H1 (cell line): ENCODE data around the gene EHD2. TPM values are rescaled to one million over a fixed set of nuclear protein-coding genes. Genes with fewer than 3 reads are reported as not detected.

ENCODE experiments used
- ASH2L ChIP-seq: fragments of 200-600, 300-600 bp; sonication (generic); IDR thresholded peaks from one replicate; pipeline ENCODE4 v1.7.1; 2017; ENCODE audit warnings: low read length
- CEBPB ChIP-seq: IDR thresholded peaks from 2 replicates; pipeline ENCODE4 v1.6.1; 2012; ENCODE audit warnings: low read depth, low read length
- CTBP2 ChIP-seq: IDR thresholded peaks from 2 replicates; pipeline ENCODE4 v1.7.0; 2011; ENCODE audit warnings: borderline replicate concordance, mild to moderate bottlenecking, moderate library complexity, mixed read lengths, low read length; ENCODE audit not compliant: insufficient read depth, insufficient read length
- CTCF ChIP-seq, 3 experiments: IDR thresholded peaks; 1 replicate in 2 of 3; 2 replicates in 1 of 3; pipeline versions ENCODE4 v1.5.1 to v1.6.1; 2011; ENCODE audit warnings: low read length in 3 of 3, mild to moderate bottlenecking in 3 of 3, inconsistent platforms in 2 of 3, low read depth in 1 of 3, moderate library complexity in 1 of 3; ENCODE audit not compliant: insufficient read depth in 1 of 3; ENCODE audit errors: control extremely low read depth in 1 of 3
- EP300 ChIP-seq, 2 experiments: IDR thresholded peaks; 1 replicate in 1 of 2; 2 replicates in 1 of 2; pipeline ENCODE4 v1.6.1; 2011 to 2012; ENCODE audit warnings: low read depth in 2 of 2, low read length in 2 of 2, mild to moderate bottlenecking in 2 of 2, borderline replicate concordance in 1 of 2, inconsistent platforms in 1 of 2, moderate library complexity in 1 of 2
- EZH2 ChIP-seq: fragments of 200-600 bp; sonication (generic); IDR thresholded peaks from 2 replicates; pipeline ENCODE4 v1.7.1; 2012; ENCODE audit warnings: low read depth, mild to moderate bottlenecking, moderate library complexity, low read length, inconsistent platforms; ENCODE audit not compliant: severe bottlenecking
- FOSL1 ChIP-seq: IDR thresholded peaks from 2 replicates; pipeline ENCODE4 v1.6.1; 2011; ENCODE audit warnings: mild to moderate bottlenecking, low read depth, low read length, moderate library complexity; ENCODE audit not compliant: insufficient read depth
- GABPA ChIP-seq: IDR thresholded peaks from 2 replicates; pipeline ENCODE4 v1.6.1; 2011; ENCODE audit warnings: mild to moderate bottlenecking, low read length, moderate library complexity, borderline replicate concordance; ENCODE audit not compliant: insufficient read depth
- HDAC2 ChIP-seq, 2 experiments: fragments of 300-600 bp in 1 of 2; sonication (generic) in 1 of 2; IDR thresholded peaks; 2 replicates each; pipeline ENCODE4 v1.6.1; 2011 to 2012; ENCODE audit warnings: low read depth in 2 of 2, low read length in 2 of 2, mild to moderate bottlenecking in 2 of 2, moderate library complexity in 2 of 2, borderline replicate concordance in 1 of 2, inconsistent platforms in 1 of 2
- HDAC6 ChIP-seq: IDR thresholded peaks from one replicate; pipeline ENCODE4 v1.7.1; 2012; ENCODE audit warnings: low read depth, mild to moderate bottlenecking, inconsistent platforms, low read length, moderate library complexity
- JUN ChIP-seq: IDR thresholded peaks from 2 replicates; pipeline ENCODE4 v1.6.1; 2011; ENCODE audit warnings: low read depth, mild to moderate bottlenecking, improper control_type of control experiment, low read length
- JUND ChIP-seq: IDR thresholded peaks from 2 replicates; pipeline ENCODE4 v1.6.1; 2011; ENCODE audit warnings: mild to moderate bottlenecking, improper control_type of control experiment, low read length
- NRF1 ChIP-seq: IDR thresholded peaks from 2 replicates; pipeline ENCODE4 v1.6.1; 2011; ENCODE audit warnings: mild to moderate bottlenecking, low read depth, low read length, improper control_type of control experiment
- RFX5 ChIP-seq: IDR thresholded peaks from 2 replicates; pipeline ENCODE4 v1.6.1; 2011; ENCODE audit warnings: low read depth, low read length, improper control_type of control experiment, borderline replicate concordance
- SAP30 ChIP-seq: fragments of 300-600 bp; sonication (generic); IDR thresholded peaks from 2 replicates; pipeline ENCODE4 v1.7.1; 2012; ENCODE audit warnings: low read length, moderate library complexity, mild to moderate bottlenecking, inconsistent platforms; ENCODE audit not compliant: insufficient read depth, insufficient replicate concordance
- SIN3A ChIP-seq, 2 experiments: IDR thresholded peaks in 1 of 2; conservative IDR thresholded peaks in 1 of 2; 2 replicates each; pipeline ENCODE4 v1.6.1; 2011 to 2012; ENCODE audit warnings: low read length in 2 of 2, improper control_type of control experiment in 1 of 2, low read depth in 1 of 2, mild to moderate bottlenecking in 1 of 2
- SIRT6 ChIP-seq: IDR thresholded peaks from one replicate; pipeline ENCODE4 v1.7.1; 2012; ENCODE audit warnings: low read length, inconsistent platforms
- SP1 ChIP-seq: IDR thresholded peaks from 2 replicates; pipeline ENCODE4 v1.6.1; 2011; ENCODE audit warnings: low read depth, low read length
- SP4 ChIP-seq: IDR thresholded peaks from 2 replicates; pipeline ENCODE4 v1.6.1; 2012; ENCODE audit warnings: low read length, inconsistent platforms
- TBP ChIP-seq: IDR thresholded peaks from 2 replicates; pipeline ENCODE4 v1.6.1; 2011; ENCODE audit warnings: low read depth, low read length, improper control_type of control experiment
- polyA plus RNA-seq, 7 experiments: library from polyadenylated mRNA; depleted of rRNA in 3 of 7; stranded (reverse) in 5 of 7; unstranded in 2 of 7; fragments of >200 nt in 5 of 7; fragments of 200-250 nt in 2 of 7; gene quantifications; 1 replicate in 5 of 7; 2 replicates in 1 of 7; 4 replicates in 1 of 7; pipeline versions ENCODE4 v1.2.1 to v1.2.3, GENCODE V29; 2011 to 2013; ENCODE audit warnings: missing spikeins in 2 of 7, mixed read lengths in 2 of 7
- total RNA-seq: library from RNA; stranded (reverse); fragmentation: NEBNext Ultra II Directional; extraction: Animal tissue kit (Norgen Biotek cat#: 25700); gene quantifications from 2 replicates; pipeline ENCODE4 v1.2.1, GENCODE V29; 2021

EHD2 gene
- total and polyA plus RNA-seq, 2 of the 8 experiments (the other 6 are each of a cell fraction or from before 2014, with no cell fraction given) = 4.5 to 14.3 TPM

DNA sequence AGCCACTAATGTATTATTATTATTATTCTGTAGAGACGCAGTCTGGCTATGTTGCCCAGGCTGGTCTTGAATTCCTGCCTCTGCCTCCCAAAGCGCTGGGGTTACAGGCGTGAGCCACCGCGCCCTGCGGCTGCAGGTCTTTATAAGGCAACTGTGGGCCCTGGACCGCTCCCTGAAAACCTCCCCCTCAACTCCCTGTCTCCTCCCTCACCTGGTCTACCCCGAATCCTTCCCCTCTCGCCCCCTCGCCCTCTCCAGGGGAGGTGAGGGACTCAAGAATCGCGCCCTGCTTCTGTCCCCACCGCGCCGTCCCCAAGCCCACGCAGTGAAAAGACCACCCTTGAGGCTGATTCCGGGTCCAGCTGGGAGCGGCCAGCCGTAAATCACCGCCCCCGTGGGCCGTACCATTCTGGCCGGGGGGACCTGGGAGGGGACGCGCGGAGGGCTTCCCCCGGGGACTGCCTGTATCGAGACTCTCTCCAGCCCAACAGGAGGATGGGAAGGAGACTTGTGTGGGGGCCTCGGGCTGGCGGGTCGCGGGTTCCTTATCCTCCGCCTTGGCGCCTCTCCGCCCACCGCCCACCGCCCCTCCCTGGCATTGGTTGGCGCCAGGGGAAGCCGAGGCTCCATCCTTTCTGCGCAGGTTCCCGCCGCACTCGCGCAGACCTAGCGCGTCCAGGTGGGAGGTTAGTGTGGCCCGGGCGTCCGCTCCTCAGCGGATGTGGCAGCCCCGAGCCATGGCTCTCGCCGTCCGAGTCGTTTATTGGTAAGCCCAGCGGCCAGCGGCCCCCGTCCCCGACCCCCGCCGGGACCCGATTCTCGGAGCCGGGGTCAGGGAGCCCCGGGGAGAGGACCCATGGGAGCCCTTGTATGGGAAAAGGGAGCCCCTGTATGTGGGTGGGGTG is 65.1 kb downstream of the EHD2 start, which contains the start of gene SELENOW (continued):
- no peak for TF ChIP-seq CTCF (IDR thresholded peaks at IDR 0.05; ENCODE audit: control extremely low read depth in 1 of 3, insufficient read depth in 1 of 3, low read depth in 1 of 3, low read length in 3 of 3)
- no peak for TF ChIP-seq HDAC6
- TF ChIP-seq JUND = peak; percentile 93
- no peak for TF ChIP-seq GABPA
- TF ChIP-seq SP4 = peak; percentile 96
- TF ChIP-seq EZH2 = no peak
- peak in 1 of 2 experiments; percentile 63; a peak in 1 of 4 replicates for TF ChIP-seq HDAC2 (IDR thresholded peaks at IDR 0.05; ENCODE audit: borderline replicate concordance in 1 of 2, low read depth in 2 of 2, low read length in 2 of 2)
- TF ChIP-seq SIRT6 = no peak
- no peak for TF ChIP-seq JUN
- peak; percentile 78 for TF ChIP-seq SP1
- TF ChIP-seq NRF1 = no peak
- TF ChIP-seq SAP30 = no peak
- TF ChIP-seq SIN3A (conservative IDR thresholded peaks at IDR 0.05 in 1 of 2, IDR thresholded peaks at IDR 0.05 in 1 of 2; ENCODE audit: low read depth in 1 of 2, low read length in 2 of 2) = no peak
- no peak for TF ChIP-seq FOSL1
- TF ChIP-seq CTBP2 = no peak
- TF ChIP-seq RFX5 = no peak
- peak in 1 of 2 experiments; percentile 99; a peak in 2 of 3 replicates for TF ChIP-seq EP300 (IDR thresholded peaks at IDR 0.05; ENCODE audit: borderline replicate concordance in 1 of 2, low read depth in 2 of 2, low read length in 2 of 2)
- TF ChIP-seq CEBPB = no peak
- TF ChIP-seq TBP = peak; percentile 91
- peak; percentile 42 for TF ChIP-seq ASH2L
